Erythroblast (primary cell): ENCODE measurements around the gene CIZ1.

Experiments
- GATA1 ChIP-seq: IDR thresholded peaks from 2 replicates; pipeline ENCODE4 v1.6.1; 2011; ENCODE audit warnings: low read depth, mild to moderate bottlenecking, control low read depth, low read length, moderate library complexity
- POLR2A ChIP-seq: IDR thresholded peaks from 2 replicates; pipeline ENCODE4 v1.6.1; 2011; ENCODE audit warnings: mild to moderate bottlenecking, low read length

- no peak for TF ChIP-seq POLR2A
- TF ChIP-seq GATA1: no peak
Observed at GRCh38 chr9:128193469-128194096, 2.2 kb upstream of the CIZ1 start.
